ENCODE results near the gene IRF2.
A peak's percentile ranks its signal among the peaks of the same experiment; 100 is the strongest.
"Not testable (repeated sequence)": the region's sequence is repeated elsewhere in the genome, so short reads cannot be mapped to it uniquely, and the experiment has no call there.

IRF2 gene

GRCh38 chr4:184357772-184358171, 116.6 kb downstream of the IRF2 start:
- no peak for DNase-seq (ENCODE audit: low read depth, low spot score)
- no peak overlapping the region for H3K4me3 ChIP-seq (ENCODE audit: low read length)

GRCh38 chr4:184357165-184357564, 117.2 kb downstream of the IRF2 start:
- no peak overlapping the region for H3K4me3 ChIP-seq (ENCODE audit: low read length)
- DNase-seq (ENCODE audit: low read depth, low spot score): no peak

- no peak for DNase-seq (ENCODE audit: low read depth, low spot score)
- H3K4me3 ChIP-seq (ENCODE audit: low read length): no peak overlapping the region
Observed at GRCh38 chr4:184356366-184356765, 118.0 kb downstream of the IRF2 start.

- DNase-seq (ENCODE audit: low read depth, low spot score): no peak
- no peak overlapping the region for H3K4me3 ChIP-seq (ENCODE audit: low read length)
Observed at GRCh38 chr4:184355857-184356256, 118.5 kb downstream of the IRF2 start.

- no peak overlapping the region for H3K4me3 ChIP-seq (ENCODE audit: low read length)
Observed at GRCh38 chr4:184355111-184355604, 119.2 kb downstream of the IRF2 start.

GRCh38 chr4:184352891-184353290, 121.5 kb downstream of the IRF2 start:
- H3K4me3 ChIP-seq (ENCODE audit: low read length): no peak overlapping the region
- DNase-seq (ENCODE audit: low read depth, low spot score): no peak

More at GRCh38 chr4:184355111-184355604, 119.2 kb downstream of the IRF2 start:
- DNase-seq (ENCODE audit: low read depth, low spot score): peak; percentile 65

- no peak overlapping the region for H3K4me3 ChIP-seq (ENCODE audit: low read length)
- DNase-seq (ENCODE audit: low read depth, low spot score): no peak
Observed at GRCh38 chr4:184351560-184352451, 122.5 kb downstream of the IRF2 start.

- no peak overlapping the region for H3K4me3 ChIP-seq (ENCODE audit: low read length)
- DNase-seq (ENCODE audit: low read depth, low spot score): no peak
Observed at GRCh38 chr4:184350964-184351363, 123.4 kb downstream of the IRF2 start.

GRCh38 chr4:184350213-184350817, 124.0 kb downstream of the IRF2 start:
- H3K4me3 ChIP-seq (ENCODE audit: low read length): no peak overlapping the region
- DNase-seq (ENCODE audit: low read depth, low spot score): no peak

GRCh38 chr4:184349283-184350039, 124.9 kb downstream of the IRF2 start:
- no peak for DNase-seq (ENCODE audit: low read depth, low spot score)
- no peak overlapping the region for H3K4me3 ChIP-seq (ENCODE audit: low read length)

GRCh38 chr4:184348311-184349233, 125.8 kb downstream of the IRF2 start:
- no peak overlapping the region for H3K4me3 ChIP-seq (ENCODE audit: low read length)
- DNase-seq (ENCODE audit: low read depth, low spot score): no peak

- no peak overlapping the region for H3K4me3 ChIP-seq (ENCODE audit: low read length)
- no peak for DNase-seq (ENCODE audit: low read depth, low spot score)
Observed at GRCh38 chr4:184347251-184348239, 126.8 kb downstream of the IRF2 start.

- no peak for DNase-seq (ENCODE audit: low read depth, low spot score)
- no peak overlapping the region for H3K4me3 ChIP-seq (ENCODE audit: low read length)
Observed at GRCh38 chr4:184346682-184347081, 127.7 kb downstream of the IRF2 start.

- DNase-seq (ENCODE audit: low read depth, low spot score); H3K4me3 ChIP-seq (ENCODE audit: low read length): not testable (repeated sequence)
Observed at GRCh38 chr4:184346273-184346672, 128.1 kb downstream of the IRF2 start.

GRCh38 chr4:184345573-184345922, 128.8 kb downstream of the IRF2 start:
- no peak for DNase-seq (ENCODE audit: low read depth, low spot score)
- H3K4me3 ChIP-seq (ENCODE audit: low read length): no peak overlapping the region

GRCh38 chr4:184344899-184345572, 129.3 kb downstream of the IRF2 start:
- DNase-seq (ENCODE audit: low read depth, low spot score): no peak
- H3K4me3 ChIP-seq (ENCODE audit: low read length): no peak overlapping the region

GRCh38 chr4:184344435-184344834, 129.9 kb downstream of the IRF2 start:
- DNase-seq (ENCODE audit: low read depth, low spot score): no peak
- no peak overlapping the region for H3K4me3 ChIP-seq (ENCODE audit: low read length)
